Activated naive CD8-positive, alpha-beta T cell treated with anti-CD3 and anti-CD28 coated beads, Interleukin-2, amount 50 U/mL, for 24 hours (primary cell): ENCODE measurements around the gene WNT3.
A peak's percentile ranks its signal among the peaks of the same experiment; 100 is the strongest.
"Not testable (repeated sequence)": the region's sequence is repeated elsewhere in the genome, so short reads cannot be mapped to it uniquely, and the experiment has no call there.

Source experiments
- ATAC-seq: fragments of 150-1000 bp; cut with Tn5 transposase; one replicate; pipeline ENCODE4 v1.10.0; 2021
- DNase-seq: peaks from one replicate; pipeline ENCODE4 v3.0.0; 2021
- H3K27ac Mint-ChIP-seq: one replicate; pipeline ENCODE4 v1.8.0; 2021; ENCODE audit warnings: mild to moderate bottlenecking, mixed read lengths
- H3K27me3 Mint-ChIP-seq: one replicate; pipeline ENCODE4 v1.8.0; 2021; ENCODE audit warnings: mixed read lengths
- H3K36me3 Mint-ChIP-seq: one replicate; pipeline ENCODE4 v1.8.0; 2021; ENCODE audit warnings: low read depth, mixed read lengths
- H3K4me1 Mint-ChIP-seq: one replicate; pipeline ENCODE4 v1.8.0; 2021; ENCODE audit warnings: mixed read lengths
- H3K4me3 Mint-ChIP-seq: one replicate; pipeline ENCODE4 v1.8.0; 2021; ENCODE audit warnings: mild to moderate bottlenecking, moderate library complexity, mixed read lengths
- H3K9me3 Mint-ChIP-seq: one replicate; pipeline ENCODE4 v1.8.0; 2021; ENCODE audit warnings: mixed read lengths

The WNT3 gene

DNA sequence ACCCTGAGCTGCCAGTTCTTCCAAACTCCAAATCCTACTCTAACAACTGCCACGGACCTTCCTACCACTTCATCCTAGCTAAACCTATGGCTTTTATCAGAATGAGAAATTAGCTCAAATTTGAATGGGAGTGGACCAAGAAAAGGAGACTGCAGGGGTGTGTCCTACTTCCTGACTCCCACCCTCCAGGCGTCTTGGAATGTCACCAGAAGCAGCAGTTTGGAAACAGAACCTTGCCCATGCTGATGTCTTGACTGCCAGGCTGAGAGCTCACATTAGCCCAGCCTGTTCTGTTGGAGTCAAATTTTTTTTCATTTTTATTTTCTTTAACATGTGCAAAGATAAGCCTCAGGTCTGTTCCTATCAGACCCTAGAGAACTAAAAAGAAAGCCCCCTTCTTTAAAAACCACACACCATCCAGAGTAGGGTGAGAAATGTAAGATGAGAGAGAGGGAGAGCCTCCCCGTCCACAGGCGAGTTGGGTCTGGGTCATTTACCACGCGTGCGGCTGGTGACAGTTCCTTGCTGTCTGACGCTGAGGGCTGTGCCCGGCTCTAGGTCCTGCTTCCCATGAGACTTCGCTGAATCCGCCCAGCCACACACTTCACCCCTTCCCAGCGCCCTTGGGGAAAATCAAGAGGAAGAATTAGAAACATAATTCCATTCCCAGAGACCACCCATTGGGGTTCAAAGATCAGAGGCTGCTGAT, 54.3 kb downstream of the WNT3 start:
- peaks cover under 1% of the 10 kb centered on the region for H3K36me3 Mint-ChIP-seq
- no peaks in the 10 kb centered on the region for H3K4me1 Mint-ChIP-seq
- ATAC-seq, result no peak
- H3K27me3 Mint-ChIP-seq, result no peaks in the 10 kb centered on the region
- no peak overlapping the region for H3K27ac Mint-ChIP-seq
- H3K9me3 Mint-ChIP-seq, result no peaks in the 10 kb centered on the region
- DNase-seq, result no peak
- no peak overlapping the region for H3K4me3 Mint-ChIP-seq

DNA sequence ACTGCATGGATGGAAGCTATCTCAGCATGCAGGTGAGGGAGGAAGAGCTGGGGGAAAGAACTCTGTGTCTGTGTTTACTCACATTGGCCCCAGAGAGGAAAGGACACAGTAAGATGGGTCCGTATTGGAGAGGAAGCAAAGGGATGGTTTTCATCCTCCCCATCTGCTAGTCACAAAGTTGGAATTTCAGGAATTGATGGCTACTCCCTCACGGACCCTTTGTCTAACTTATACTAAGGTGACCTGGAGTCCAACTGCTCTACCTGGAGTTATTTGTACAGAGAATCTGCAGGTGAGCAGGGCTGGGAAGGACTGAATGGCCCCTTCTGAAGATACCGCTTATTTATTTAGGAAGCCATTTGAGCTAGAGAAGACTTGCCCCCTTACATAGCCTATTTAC, 55.1 kb downstream of the WNT3 start:
- H3K4me3 Mint-ChIP-seq, result no peak overlapping the region

DNA sequence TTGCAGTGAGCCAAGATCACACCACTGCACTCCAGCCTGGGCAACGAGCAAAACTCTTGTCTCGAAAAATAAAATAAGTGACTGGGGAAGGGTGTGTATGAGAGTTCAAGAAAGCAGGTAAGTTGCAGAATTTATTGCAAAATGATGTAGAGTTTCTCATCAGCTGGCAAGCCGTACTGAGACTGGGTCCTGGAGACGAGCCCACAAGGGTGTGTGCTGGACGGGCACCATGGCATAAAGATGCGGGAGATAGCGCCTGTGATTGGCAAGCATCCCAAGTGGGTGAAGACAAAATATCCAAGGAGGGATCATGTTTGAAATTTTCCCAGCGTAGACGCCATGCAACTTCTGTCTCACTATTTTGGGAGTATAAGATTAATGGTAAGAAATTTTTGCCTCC, 59.4 kb downstream of the WNT3 start:
- Mint-ChIP-seq H3K27me3 (no peaks in the 10 kb centered on the region), H3K4me3 (no peak overlapping the region), H3K9me3 (no peaks in the 10 kb centered on the region), H3K4me1 (no peaks in the 10 kb centered on the region), H3K36me3 (peaks cover 23% of the 10 kb centered on the region), H3K27ac (no peak overlapping the region)
- DNase-seq (no peak), ATAC-seq (no peak)

More for the DNA sequence above, 55.1 kb downstream of the WNT3 start:
- ATAC-seq (no peak), DNase-seq (no peak)
- Mint-ChIP-seq H3K4me1 (no peaks in the 10 kb centered on the region), H3K9me3 (no peaks in the 10 kb centered on the region), H3K36me3 (peaks cover 3% of the 10 kb centered on the region), H3K27ac (no peak overlapping the region), H3K27me3 (no peaks in the 10 kb centered on the region)

GRCh38 chr17:46758614-46759013, 59.9 kb downstream of the WNT3 start:
- peaks cover 24% of the 10 kb centered on the region for H3K36me3 Mint-ChIP-seq
- no peak overlapping the region for H3K27ac Mint-ChIP-seq
- no peaks in the 10 kb centered on the region for H3K9me3 Mint-ChIP-seq

DNA sequence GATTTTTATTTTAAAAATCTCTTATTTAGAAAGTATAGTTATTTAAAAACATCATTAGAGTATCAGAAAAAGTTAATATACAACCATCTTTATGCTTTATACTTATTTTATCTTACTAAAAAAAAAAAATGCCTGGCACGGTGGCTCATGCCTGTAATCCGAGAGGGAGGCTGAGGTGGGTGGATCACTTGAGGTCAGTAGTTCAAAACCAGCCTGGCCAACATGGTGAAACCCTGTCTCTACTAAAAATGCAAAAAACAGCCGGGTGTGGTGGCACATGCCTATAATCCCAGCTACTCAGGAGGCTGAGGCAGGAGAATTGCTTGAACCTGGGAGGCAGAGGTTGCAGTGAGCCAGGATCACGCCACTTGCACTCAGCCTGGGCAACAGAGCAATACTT, 60.9 kb downstream of the WNT3 start:
- not testable (repeated sequence) for H3K4me1 Mint-ChIP-seq, H3K9me3 Mint-ChIP-seq, ATAC-seq, DNase-seq, H3K27ac Mint-ChIP-seq, H3K27me3 Mint-ChIP-seq, H3K4me3 Mint-ChIP-seq
- peaks cover 24% of the 10 kb centered on the region for H3K36me3 Mint-ChIP-seq

More at GRCh38 chr17:46758614-46759013, 59.9 kb downstream of the WNT3 start:
- Mint-ChIP-seq H3K4me3 (no peak overlapping the region), H3K27me3 (no peaks in the 10 kb centered on the region), H3K4me1 (no peaks in the 10 kb centered on the region)
- DNase-seq (no peak), ATAC-seq (no peak)

GRCh38 chr17:46756861-46757260, 61.6 kb downstream of the WNT3 start:
- Mint-ChIP-seq H3K4me1 (no peaks in the 10 kb centered on the region), H3K9me3 (no peaks in the 10 kb centered on the region), H3K4me3 (no peak overlapping the region), H3K27ac (no peak overlapping the region), H3K36me3 (peaks cover 28% of the 10 kb centered on the region), H3K27me3 (no peaks in the 10 kb centered on the region)
- DNase-seq (no peak), ATAC-seq (no peak)

DNA sequence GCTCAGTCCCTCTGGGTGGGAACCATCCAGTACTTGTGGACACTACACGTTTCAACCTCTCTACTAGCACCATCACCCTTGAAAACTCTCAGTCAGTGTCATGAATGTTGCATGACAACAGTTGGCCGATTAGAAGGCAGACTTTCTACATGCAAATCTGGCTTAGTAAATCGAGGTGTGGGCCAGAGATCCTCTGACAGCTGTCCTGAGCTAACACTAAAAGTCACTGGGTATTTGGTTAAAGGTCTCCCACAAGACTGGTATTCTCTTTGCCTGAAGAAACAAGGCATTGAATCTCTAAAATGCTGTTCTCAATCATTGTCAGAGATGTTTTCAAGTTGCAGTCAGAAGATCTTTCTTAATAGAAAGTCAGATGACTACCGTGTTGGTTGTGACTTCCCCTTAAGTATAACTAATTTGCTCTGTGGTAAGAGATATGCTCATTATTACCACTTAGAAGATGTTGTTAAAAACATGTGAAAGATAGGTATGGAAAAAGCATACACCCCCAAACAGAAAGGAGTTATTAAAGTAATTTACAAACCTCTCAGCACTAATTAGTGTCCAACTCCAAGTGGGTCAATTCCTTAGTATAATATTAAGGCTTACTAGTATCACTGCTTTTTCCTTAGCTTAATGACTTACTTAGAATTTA, 62.3 kb downstream of the WNT3 start:
- H3K27ac Mint-ChIP-seq, result no peak overlapping the region
- no peaks in the 10 kb centered on the region for H3K4me1 Mint-ChIP-seq
- peaks cover 31% of the 10 kb centered on the region for H3K36me3 Mint-ChIP-seq

GRCh38 chr17:46753776-46754175, 64.7 kb downstream of the WNT3 start:
- DNase-seq (no peak), ATAC-seq (no peak)
- no peaks in the 10 kb centered on the region for H3K9me3 Mint-ChIP-seq
- peaks cover 35% of the 10 kb centered on the region for H3K36me3 Mint-ChIP-seq
- H3K4me3 Mint-ChIP-seq, result no peak overlapping the region
- no peaks in the 10 kb centered on the region for H3K27me3 Mint-ChIP-seq
- H3K4me1 Mint-ChIP-seq, result no peaks in the 10 kb centered on the region
- no peak overlapping the region for H3K27ac Mint-ChIP-seq

More for the DNA sequence above, 62.3 kb downstream of the WNT3 start:
- Mint-ChIP-seq H3K4me3 (no peak overlapping the region), H3K9me3 (no peaks in the 10 kb centered on the region), H3K27me3 (no peaks in the 10 kb centered on the region)
- DNase-seq, result no peak
- ATAC-seq, result no peak

DNA sequence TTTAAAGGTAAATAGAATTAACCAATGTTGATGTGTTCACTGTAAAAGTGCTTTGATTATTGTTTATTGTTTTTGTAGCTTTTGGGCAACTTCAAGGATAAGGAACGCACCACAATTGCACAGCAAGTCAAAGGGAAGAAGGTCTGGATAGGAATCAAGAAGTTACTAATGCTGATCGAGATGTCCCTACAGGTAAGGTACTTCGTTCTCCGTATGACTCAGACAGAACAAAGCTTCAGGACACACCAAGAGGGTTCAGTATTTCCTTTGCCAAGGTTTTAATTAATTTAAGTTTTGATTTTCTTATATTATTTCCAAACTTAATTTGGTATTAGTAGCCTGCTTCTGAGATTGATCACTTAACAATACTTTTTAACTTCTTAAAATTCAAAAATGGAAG, 67.1 kb downstream of the WNT3 start:
- no peaks in the 10 kb centered on the region for H3K9me3 Mint-ChIP-seq
- H3K36me3 Mint-ChIP-seq, result peaks cover 34% of the 10 kb centered on the region
- peaks cover 3% of the 10 kb centered on the region for H3K4me1 Mint-ChIP-seq
- no peak overlapping the region for H3K4me3 Mint-ChIP-seq
- no peak for ATAC-seq
- H3K27me3 Mint-ChIP-seq, result no peaks in the 10 kb centered on the region
- DNase-seq, result no peak
- no peak overlapping the region for H3K27ac Mint-ChIP-seq

GRCh38 chr17:46745376-46745775, 73.1 kb downstream of the WNT3 start:
- Mint-ChIP-seq H3K27me3 (no peaks in the 10 kb centered on the region), H3K4me1 (peaks cover 4% of the 10 kb centered on the region), H3K9me3 (no peaks in the 10 kb centered on the region), H3K27ac (no peak overlapping the region), H3K4me3 (no peak overlapping the region), H3K36me3 (peaks cover 14% of the 10 kb centered on the region)
- no peak for ATAC-seq
- no peak for DNase-seq

- Mint-ChIP-seq H3K27me3 (no peaks in the 10 kb centered on the region), H3K27ac (no peak overlapping the region), H3K4me3 (no peak overlapping the region), H3K4me1 (peaks cover 4% of the 10 kb centered on the region), H3K9me3 (no peaks in the 10 kb centered on the region), H3K36me3 (peaks cover 9% of the 10 kb centered on the region)
- ATAC-seq (no peak), DNase-seq (no peak)
Observed at GRCh38 chr17:46744441-46744840, 74.1 kb downstream of the WNT3 start.

DNA sequence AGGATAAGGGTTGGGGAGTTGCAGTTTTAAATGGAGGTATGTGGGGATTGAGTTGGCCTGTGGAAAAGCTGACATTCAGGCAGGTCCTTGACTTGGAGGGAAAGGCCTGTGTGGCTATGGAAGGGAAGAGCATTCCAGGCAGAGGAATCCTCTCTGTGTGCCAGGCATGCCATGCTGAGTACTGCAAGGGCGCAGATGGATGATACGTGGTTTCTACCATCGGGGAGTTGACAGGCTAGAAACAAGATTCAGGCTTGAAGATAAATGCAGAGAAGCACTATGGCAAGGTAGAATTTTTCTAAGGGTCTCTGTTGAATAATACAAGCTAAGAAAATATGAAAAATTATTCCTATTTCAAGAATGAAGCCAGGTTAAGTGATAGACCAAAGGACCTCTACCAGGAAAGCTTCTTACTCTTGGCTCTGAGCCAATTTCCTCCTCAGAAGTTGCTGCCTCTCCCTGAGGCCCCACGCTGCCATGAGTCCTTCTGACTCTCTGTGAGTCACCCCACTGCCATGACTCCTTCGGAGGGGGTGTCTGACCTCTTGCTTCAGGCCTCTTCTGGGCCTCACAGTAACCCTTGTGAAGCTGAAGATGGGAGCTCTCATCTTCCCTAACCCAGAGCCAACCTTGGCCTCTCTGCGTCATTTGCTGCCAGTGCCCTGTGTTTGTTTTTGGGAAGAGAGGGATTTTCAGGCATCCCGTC, 75.8 kb downstream of the WNT3 start:
- H3K9me3 Mint-ChIP-seq, result no peaks in the 10 kb centered on the region
- DNase-seq (no peak), ATAC-seq (peak; percentile 54)
- H3K27ac Mint-ChIP-seq, result no peak overlapping the region
- H3K4me3 Mint-ChIP-seq, result no peak overlapping the region
- H3K27me3 Mint-ChIP-seq, result no peaks in the 10 kb centered on the region
- H3K36me3 Mint-ChIP-seq, result peaks cover 2% of the 10 kb centered on the region
- peaks cover 1% of the 10 kb centered on the region for H3K4me1 Mint-ChIP-seq

DNA sequence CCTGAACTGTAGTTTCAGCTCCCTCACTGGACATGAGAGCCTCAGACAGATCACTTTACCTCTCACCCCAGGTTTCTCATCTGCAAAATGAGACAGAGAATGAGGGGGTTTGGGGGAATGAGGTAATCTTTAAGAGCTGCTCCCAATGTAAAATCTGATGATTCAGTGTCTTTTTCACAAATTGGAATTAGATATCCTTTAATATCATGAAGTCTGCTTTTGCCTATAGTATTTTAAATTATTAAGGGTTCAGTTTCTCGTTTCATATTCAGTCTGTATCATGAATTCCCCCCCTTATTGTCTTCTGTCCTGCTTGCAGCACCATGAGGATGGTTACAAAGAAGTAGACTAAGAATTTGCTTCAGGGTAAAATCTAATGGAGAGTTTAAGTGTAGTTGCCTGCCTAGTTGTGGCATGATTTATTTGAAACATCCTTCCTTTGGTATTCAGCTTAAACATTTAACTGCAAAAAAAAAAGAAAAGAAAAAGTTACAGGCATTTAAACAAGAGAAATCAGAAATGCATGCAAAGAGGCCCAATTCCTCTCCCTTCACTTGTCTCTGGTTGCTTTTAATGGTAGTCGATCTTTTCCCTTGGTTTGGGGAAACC, 77.3 kb downstream of the WNT3 start:
- Mint-ChIP-seq H3K36me3 (peaks cover 2% of the 10 kb centered on the region), H3K9me3 (no peaks in the 10 kb centered on the region), H3K27me3 (no peaks in the 10 kb centered on the region), H3K4me3 (no peak overlapping the region), H3K27ac (no peak overlapping the region), H3K4me1 (peaks cover 5% of the 10 kb centered on the region)
- DNase-seq (no peak), ATAC-seq (no peak)

GRCh38 chr17:46739982-46740381, 78.5 kb downstream of the WNT3 start:
- H3K36me3 Mint-ChIP-seq, result peaks cover 2% of the 10 kb centered on the region
- H3K27ac Mint-ChIP-seq, result no peak overlapping the region
- H3K4me1 Mint-ChIP-seq, result peaks cover 9% of the 10 kb centered on the region
- ATAC-seq, result no peak
- no peak overlapping the region for H3K4me3 Mint-ChIP-seq
- no peaks in the 10 kb centered on the region for H3K9me3 Mint-ChIP-seq
- H3K27me3 Mint-ChIP-seq, result no peaks in the 10 kb centered on the region
- DNase-seq, result no peak

DNA sequence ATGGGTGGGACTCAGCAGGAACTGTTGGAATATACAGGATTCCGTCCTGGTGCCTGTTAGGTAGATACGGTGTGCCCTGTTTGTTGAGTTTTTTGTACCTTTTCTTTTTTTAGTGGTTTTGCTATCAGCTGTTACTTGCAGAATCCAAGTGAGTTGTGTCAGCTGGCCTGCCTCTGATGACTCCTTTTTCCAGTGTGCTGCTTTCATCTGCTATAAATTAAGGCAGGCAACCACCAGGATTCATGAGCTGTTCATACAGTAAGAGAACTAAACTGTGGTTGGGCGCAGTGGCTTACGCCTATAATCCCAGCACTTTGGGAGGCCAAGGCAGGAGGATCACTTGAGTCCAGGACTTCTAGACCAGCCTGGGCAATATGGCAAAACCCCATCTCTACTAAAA, 79.9 kb downstream of the WNT3 start:
- Mint-ChIP-seq H3K36me3 (peaks cover 2% of the 10 kb centered on the region), H3K9me3 (no peaks in the 10 kb centered on the region), H3K4me3 (no peak overlapping the region), H3K27ac (no peak overlapping the region), H3K27me3 (no peaks in the 10 kb centered on the region), H3K4me1 (peaks cover 11% of the 10 kb centered on the region)
- no peak for ATAC-seq
- no peak for DNase-seq
